Keratinocyte (primary cell): Measurements from ENCODE around the gene TNRC6A.

Source experiments
- EZH2 ChIP-seq: IDR thresholded peaks from one replicate; pipeline ENCODE4 v1.6.1; 2012; ENCODE audit warnings: inconsistent platforms, mild to moderate bottlenecking, low read length, moderate library complexity
- TF ChIP-seq, protein P1 (sequence below), 3 experiments: IDR thresholded peaks in 1 of 3; conservative IDR thresholded peaks in 1 of 3; optimal IDR thresholded peaks in 1 of 3; 2 replicates in 2 of 3; 3 replicates in 1 of 3; pipeline versions ENCODE3 to v1.5.1; 2011; ENCODE audit warnings: low read length in 3 of 3, mild to moderate bottlenecking in 3 of 3, moderate library complexity in 2 of 3, control low read depth in 1 of 3, inconsistent platforms in 1 of 3; ENCODE audit not compliant: insufficient read depth in 2 of 3; ENCODE audit errors: extremely low read depth in 1 of 3

- TF ChIP-seq, protein P1, sequence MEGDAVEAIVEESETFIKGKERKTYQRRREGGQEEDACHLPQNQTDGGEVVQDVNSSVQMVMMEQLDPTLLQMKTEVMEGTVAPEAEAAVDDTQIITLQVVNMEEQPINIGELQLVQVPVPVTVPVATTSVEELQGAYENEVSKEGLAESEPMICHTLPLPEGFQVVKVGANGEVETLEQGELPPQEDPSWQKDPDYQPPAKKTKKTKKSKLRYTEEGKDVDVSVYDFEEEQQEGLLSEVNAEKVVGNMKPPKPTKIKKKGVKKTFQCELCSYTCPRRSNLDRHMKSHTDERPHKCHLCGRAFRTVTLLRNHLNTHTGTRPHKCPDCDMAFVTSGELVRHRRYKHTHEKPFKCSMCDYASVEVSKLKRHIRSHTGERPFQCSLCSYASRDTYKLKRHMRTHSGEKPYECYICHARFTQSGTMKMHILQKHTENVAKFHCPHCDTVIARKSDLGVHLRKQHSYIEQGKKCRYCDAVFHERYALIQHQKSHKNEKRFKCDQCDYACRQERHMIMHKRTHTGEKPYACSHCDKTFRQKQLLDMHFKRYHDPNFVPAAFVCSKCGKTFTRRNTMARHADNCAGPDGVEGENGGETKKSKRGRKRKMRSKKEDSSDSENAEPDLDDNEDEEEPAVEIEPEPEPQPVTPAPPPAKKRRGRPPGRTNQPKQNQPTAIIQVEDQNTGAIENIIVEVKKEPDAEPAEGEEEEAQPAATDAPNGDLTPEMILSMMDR (optimal IDR thresholded peaks at IDR 0.05 in 1 of 3, IDR thresholded peaks at IDR 0.05 in 1 of 3, conservative IDR thresholded peaks at IDR 0.05 in 1 of 3; ENCODE audit: extremely low read depth in 1 of 3, insufficient read depth in 2 of 3, low read length in 3 of 3), result no peak
- no peak for TF ChIP-seq EZH2
These were observed 76.0 kb downstream of the TNRC6A start for GRCh38 chr16:24805484-24805883.
